GM19023 (cell line): ENCODE measurements around the gene APCS.

Source experiments
- ATAC-seq: cut with Tn5 transposase; IDR thresholded peaks from one replicate; pipeline ENCODE4 v1.9.1; 2021; ENCODE audit warnings: mild to moderate bottlenecking, moderate library complexity; ENCODE audit not compliant: unreplicated experiment

APCS gene, protein sequence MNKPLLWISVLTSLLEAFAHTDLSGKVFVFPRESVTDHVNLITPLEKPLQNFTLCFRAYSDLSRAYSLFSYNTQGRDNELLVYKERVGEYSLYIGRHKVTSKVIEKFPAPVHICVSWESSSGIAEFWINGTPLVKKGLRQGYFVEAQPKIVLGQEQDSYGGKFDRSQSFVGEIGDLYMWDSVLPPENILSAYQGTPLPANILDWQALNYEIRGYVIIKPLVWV

DNA sequence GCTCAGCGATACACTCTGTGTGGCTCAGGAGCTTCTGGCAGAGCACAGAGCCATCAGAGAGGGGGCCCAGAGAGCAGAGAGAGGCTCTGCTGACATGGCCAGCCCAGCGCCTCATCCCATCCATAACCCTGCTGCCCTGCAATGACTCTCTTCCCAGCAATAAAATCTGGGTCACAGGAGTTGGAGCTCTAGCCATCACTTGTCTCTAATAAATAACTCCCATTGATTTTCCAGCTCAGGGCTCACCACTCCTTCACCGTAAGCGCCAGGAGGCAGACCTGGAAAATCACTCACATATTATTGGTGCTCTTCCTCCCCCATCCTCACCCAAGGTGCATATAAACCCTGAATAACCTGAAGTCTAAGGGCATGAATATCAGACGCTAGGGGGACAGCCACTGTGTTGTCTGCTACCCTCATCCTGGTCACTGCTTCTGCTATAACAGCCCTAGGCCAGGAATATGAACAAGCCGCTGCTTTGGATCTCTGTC lies at the start of gene APCS:
Gene APCS, plus strand, starts transcription at position 366 of the 491 bp plus-strand sequence. Its CDS starts 96 bp downstream, at position 462.
- no peak for ATAC-seq

DNA sequence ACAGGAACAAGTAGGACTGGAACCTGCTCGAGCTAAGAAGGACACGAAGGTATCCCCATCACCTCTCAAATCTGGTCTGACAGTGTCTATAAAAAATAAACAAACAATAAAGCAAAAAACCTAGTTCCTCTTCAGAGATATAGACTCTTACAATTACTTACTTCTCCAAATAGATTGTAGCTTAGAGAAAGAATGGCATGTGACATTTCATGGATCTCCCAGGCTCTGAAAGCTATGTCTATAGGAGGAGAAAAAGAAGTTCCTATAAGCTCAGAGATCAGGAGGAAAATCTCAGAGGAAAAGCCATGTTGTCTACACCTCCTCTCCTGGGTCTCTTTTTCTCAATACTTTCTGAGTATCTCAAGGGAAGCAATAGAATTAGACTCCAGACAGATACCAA lies 39.5 kb upstream of the APCS start:
- no peak for ATAC-seq

DNA sequence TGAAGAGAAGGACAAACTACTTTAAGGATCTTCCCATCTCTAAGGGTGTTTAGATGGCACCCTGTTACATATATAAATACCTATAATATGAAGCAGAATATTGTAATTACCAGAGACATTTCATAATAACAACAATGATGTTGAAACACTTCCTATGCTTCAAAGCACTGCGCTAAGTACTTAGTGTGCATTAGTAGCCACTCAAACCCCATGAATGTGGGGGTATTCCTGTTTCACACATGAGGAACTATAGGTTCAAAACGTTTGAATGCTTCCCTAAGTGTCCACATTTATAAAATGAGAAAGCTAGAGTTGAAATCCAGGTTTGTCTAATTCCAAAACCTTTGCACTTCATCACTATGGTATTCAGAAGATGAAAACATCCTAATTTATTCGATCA lies 33.4 kb upstream of the APCS start:
- no peak for ATAC-seq

DNA sequence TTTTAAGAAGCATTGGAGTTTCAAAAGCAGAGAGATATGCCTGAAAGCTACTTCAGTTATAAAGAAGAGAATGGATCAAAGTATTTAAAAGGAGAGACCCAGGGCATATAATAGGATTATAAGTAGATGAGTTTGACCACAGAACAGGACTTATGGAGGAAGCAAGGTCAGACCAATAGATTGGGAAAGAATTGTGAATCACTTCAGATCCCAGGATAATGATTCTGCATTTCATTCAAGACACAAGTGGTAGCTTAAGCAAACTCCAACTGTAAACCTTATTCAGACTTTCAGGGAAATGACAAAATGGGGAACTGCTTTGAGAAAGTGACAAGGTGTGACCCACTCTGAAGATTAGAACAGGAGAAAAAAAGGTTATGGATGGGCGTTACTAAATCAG lies 32.9 kb upstream of the APCS start:
- no peak for ATAC-seq

DNA sequence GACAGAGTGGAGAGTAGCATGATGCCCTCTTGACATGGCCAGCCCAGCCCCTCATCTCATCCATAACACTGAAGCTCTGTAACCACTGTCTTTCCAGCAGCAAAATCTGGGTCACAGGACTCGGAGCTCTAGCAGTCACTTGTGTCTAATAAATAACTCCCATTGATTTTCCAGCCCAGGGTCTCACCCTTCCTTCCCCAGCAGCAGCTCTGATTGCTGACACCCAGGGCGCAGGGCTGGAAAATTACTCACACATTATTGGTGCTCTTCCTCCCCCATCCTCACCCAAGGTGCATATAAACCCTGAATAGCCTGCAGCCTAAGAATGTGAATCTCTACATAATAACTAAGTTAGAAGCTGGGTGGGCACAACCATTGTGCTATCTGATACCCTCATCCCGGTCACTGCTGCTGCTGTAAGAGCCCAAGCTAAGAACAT lies 30.7 kb upstream of the APCS start:
- no peak for ATAC-seq

DNA sequence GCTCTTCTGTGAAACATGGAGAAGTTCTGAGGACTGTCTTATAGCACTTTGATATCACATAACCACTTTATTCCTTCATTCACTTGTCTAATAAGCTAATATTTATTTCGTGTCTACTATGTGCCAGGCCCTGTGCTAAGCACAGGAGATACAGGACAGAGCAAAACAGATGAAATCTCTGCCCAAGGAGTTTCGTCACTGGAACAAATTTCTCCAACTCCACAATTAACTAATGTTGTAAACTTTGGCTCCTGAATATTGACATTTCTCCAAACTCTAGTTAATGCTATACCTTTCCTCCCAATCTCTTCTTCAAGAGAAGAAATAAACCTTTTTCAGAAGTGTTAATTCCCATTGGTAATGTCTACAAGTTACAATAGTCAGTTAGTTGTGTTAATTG lies 27.0 kb upstream of the APCS start:
- no peak for ATAC-seq

DNA sequence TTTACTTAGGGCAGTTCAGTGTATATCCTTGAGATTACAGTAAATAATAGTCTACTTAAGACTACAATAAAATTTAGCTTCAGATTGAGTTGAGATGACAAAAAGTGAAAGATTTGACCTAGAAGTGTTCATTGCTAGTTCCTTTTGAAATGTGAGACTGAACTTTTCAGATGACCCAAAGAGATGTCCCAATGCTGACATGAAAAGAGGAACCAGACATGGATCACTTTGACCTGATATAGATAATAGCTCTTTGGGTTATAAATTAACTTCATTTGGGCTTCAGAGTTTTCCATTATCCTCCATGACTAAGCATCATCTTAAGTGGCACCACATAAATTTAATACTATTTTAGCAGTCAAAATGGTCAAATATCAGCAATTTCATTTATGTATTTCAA lies 26.1 kb upstream of the APCS start:
- no peak for ATAC-seq

DNA sequence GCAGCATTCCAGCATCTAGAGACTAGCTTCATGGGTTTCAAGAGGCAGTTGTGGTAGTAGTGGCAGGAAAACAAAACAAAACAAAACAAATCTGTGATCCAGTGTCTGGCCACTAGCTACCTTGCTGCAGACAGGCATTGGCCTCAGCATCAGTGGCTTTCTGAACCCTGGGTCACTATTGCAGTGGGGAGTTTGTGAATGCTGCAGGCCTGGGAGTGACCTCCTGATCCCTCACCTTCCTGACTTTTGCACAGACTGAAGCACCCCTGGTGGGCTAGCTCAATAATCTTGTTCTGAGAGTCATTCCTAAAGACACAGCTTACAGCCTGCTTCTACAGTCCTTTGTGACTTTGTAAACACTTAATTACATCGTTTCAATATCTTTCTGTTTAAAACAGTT lies 24.9 kb upstream of the APCS start:
- ATAC-seq: no peak

DNA sequence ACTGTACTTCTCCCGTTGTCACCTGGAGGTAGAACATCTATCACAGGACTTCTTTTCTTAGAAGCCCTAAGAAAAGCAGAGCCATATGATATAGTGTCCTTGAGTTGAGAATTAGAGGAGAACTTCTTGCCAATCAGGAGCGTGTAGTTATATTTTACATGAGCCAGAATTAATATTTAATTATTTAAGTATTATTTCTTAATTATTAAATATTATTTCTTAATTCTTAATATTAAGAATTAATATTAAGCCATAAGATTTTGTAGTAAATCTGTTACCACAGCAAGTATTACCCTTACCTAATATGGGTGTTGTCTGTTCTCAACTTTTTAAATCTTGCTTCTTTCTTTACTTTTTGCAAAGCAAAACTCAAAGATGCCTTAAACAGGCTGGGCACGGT lies 10.2 kb upstream of the APCS start:
- no peak for ATAC-seq

DNA sequence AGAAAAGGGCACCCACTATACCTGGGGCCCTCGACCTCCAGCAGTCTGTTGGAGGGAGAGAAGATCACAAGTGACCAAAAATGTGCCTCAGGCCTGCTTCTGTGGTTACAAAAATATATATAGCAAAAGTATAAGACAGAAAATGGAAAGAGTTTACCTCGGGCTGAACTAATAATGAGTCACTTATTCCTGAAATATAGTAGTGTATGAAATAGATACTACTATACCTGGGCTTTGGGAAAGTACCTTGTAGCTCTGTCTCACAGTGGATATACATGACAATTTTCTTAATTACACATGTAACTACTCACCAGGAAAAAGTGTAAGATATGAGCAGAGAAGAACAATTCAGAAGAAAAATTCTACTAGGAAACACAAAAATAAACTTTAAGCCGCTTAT lies 7.3 kb upstream of the APCS start:
- no peak for ATAC-seq

DNA sequence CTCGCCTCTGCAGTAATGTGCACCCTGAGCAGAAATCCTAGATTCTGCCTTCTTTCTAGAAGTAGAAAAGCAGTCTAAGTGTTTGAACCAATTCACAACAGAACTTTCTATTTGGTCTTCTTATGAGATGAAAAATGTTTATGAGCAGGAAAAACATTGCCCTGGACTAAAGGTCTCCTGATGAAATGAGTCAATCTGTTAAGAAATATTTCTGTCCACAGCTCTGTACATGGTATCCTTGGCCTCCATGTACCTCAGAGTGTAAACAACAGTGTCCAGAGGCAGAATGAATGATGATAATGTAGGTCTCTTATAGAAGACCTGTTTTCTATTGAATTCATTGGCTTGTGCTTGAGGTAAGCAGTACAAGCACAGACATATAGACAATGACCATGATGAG lies 6.2 kb upstream of the APCS start:
- no peak for ATAC-seq

DNA sequence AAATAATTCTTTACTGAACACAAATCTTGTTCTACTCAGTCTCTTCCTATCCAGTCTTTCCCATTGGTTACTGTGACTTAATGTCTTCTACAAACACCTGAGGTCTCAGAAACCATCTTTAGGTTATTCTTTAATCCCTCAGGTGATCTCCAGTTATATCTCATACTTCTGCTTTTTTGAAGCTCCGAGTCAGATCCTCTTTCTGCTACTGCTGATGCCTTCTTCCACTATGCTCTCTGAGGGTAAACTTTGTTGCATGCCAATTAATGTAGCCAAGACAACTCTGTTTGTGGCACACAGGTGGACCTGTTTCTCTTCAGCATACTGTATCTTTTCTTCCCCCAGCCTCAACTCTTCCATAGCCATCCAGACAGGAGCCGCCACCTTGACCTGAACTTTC lies 3.1 kb upstream of the APCS start:
- no peak for ATAC-seq

DNA sequence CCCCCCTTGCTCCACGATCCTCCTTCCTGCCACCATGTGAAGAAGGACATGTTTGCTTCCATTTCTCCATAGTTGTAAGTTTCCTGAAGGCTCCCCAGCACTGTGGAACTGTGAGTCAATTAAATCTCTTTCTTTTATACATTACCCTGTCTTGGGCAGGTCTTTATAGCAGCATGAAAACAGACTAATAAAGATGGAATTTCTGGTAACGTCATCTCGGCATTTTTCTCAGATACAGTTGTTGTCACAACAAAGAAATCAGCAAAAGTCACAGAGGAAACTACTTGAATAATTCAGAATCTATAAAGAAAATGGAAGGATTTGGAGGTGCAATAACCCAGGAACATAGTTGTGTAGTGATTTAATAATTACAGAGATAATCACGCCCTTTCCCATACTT lies 4.4 kb downstream of the APCS start:
- no peak for ATAC-seq

DNA sequence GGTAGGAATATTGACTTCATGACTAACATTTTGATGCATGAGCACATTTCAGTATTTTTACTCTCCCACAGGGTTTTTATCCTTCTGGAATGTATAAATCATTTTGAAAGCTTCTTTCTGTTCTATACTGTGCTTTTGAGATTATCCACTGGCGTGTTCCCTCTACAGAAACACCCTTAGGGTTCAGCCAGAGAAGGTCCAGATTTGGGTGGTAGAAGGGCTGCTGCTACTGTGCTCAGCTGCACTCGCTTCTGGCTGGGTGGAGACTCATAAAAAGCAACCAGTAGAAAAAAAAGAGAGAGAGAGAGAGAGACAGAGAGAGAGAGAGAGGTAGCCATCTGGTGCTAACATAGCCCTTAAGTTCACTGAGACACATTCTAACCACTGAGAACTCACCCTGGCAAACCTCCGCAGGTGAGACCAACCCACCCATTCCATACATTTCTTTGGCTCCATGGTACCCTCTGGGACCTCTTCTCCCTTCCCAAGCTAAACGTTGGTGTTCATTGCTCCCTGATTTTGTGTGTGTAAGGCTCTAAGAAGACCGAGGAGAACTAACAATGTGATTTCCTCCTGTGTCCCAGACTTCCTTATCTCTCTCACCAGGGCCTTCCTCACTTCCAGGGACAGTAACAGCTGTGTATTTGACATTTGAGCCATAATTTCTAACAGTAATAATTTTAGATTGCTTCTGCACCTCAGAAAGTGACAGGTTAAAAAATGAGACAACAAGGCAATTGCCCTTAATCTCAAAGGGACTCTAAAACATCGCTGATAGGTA lies 7.2 kb downstream of the APCS start:
- ATAC-seq: no peak

DNA sequence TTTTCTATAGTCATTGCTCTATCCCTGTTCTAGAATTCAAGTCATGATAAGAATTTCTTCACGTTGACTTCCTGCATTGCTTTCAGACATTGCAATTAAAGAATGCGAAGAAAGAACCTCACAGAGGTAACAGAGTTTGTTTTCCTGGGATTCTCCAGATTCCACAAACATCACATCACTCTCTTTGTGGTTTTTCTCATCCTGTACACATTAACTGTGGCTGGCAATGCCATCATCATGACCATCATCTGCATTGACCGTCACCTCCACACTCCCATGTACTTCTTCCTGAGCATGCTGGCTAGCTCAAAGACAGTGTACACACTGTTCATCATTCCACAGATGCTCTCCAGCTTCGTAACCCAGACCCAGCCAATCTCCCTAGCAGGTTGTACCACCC lies 10.6 kb downstream of the APCS start:
- ATAC-seq: no peak

DNA sequence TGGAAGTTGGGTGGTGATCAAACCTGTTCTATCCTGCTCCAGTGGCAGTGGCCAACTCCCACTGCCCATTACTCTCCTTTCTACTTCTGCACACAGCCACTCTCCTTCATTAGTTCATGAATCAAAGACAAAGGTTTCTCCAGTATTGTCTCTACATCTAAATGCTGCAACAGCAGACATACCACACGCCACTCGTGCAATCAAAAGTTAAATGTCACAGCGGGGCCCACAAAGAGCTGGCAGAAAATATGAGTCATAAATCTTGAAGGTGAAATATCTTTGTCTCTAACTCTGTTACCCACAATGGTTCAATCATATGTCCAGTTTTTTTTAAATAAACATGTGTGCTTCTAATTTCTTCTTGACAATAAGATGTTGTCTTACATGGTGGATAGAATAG lies 13.3 kb downstream of the APCS start:
- no peak for ATAC-seq

DNA sequence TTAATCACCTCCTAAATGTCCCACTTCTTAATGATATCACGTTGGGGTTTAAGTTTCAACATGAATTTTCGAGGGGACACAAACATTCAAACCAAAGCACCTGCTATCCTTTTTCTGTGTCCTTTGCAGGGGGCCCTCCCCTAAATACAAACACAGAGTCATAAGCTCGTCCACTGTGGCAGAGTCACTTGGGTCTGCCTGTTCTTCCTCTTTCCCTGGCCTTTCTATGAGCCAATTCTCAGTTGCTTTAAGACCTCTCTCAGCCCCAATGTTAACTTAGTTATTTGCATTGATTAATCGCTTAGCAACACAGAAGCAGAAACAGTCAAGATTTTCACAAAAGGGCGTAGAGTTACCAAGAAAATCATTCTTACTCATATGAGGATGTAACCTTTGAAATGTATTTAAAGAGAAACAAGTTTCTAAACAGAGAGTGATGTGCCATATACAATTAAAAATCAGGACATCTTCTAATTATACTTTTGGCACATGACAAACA lies 14.9 kb downstream of the APCS start:
- ATAC-seq: no peak

DNA sequence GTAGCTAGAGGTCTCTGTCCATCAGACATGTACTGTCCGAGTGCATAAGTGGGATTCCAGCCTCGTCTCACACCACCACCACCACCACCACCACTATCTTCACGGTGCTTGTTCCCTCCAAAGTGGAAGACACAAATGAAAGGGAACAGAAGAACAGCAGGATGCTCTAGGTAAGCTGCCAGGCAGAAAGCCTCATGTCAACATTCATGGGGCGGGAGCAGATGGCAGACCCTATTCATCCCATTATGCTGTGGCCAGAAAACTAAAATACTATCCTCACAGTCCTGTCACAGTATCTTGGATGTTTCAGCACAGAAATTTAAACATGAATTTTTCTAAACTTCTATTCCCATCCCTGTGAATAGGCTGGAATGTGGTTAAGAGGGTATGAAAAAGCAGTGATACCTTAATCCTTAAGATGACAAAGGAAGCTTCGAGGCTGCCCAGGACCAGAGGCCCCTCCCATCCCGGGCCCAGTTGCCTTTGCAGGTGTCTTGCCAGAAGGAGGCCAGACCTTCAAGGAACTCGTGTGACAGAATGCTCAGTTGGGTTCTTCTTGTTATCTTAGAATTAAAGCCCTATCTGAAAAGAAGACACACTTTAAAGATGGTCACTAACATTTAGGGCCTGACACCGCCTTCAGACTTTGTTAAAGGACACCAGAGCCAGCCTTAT lies 24.7 kb downstream of the APCS start:
- ATAC-seq: no peak

DNA sequence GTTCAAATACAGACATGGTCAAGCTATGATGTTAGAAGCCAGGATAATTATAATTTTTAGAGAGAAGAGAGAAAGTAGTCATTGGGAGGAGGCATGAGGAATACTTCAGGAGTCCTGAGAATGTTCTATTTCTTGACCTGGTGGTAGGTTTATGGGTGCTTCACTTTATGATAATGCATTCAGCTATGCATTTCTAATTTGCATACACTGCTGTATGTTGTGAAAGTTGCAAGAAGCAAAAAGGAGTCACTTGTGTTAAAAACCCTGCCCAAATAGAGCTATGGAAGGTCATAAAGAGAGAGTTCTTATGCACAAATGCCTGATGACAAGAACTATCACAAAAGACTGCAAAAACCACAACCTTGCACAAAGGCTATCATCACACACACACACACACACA lies 45.3 kb downstream of the APCS start:
- no peak for ATAC-seq
